Mammary epithelial cell (primary cell): ENCODE data around the gene INPP5D.

ENCODE experiments used
- EZH2 ChIP-seq: IDR thresholded peaks from 2 replicates; pipeline ENCODE4 v1.6.1; 2012; ENCODE audit warnings: low read length, inconsistent platforms, borderline replicate concordance
- TF ChIP-seq, protein P1 (sequence below), 2 donors: IDR thresholded peaks in 1 of 2; conservative IDR thresholded peaks in 1 of 2; 2 replicates each; pipeline ENCODE4 v1.5.1; 2011 to 2012; ENCODE audit warnings: inconsistent platforms in 2 of 2, low read length in 2 of 2, mild to moderate bottlenecking in 2 of 2, control low read depth in 1 of 2, low read depth in 1 of 2; ENCODE audit not compliant: insufficient read depth in 1 of 2; ENCODE audit errors: extremely low read depth in 1 of 2

DNA sequence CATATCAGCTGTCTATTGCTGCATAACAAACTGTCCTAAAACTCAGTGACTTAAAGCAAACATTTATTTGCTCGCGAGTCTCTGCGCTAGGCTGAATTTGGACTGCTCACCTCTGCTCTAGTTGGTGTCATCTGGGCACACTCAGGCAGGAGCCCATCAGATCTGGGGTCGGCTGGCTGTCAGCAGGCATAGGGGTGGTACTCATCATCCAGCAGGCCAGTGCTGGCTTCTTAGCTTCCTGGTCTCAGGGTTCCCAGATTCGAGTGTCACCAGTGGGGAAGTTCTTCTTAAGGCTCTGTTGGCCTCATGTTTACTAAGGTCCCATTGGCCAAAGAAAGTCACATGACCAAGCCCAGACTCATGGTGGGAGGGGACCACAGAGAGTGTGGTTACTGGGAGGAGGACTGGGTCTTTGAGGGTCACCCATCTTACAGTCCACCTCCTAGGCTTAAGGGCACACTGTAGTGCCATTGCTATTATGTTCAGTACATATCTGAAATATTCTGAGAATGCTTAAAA, 119.8 kb downstream of the INPP5D start:
- TF ChIP-seq, protein P1, sequence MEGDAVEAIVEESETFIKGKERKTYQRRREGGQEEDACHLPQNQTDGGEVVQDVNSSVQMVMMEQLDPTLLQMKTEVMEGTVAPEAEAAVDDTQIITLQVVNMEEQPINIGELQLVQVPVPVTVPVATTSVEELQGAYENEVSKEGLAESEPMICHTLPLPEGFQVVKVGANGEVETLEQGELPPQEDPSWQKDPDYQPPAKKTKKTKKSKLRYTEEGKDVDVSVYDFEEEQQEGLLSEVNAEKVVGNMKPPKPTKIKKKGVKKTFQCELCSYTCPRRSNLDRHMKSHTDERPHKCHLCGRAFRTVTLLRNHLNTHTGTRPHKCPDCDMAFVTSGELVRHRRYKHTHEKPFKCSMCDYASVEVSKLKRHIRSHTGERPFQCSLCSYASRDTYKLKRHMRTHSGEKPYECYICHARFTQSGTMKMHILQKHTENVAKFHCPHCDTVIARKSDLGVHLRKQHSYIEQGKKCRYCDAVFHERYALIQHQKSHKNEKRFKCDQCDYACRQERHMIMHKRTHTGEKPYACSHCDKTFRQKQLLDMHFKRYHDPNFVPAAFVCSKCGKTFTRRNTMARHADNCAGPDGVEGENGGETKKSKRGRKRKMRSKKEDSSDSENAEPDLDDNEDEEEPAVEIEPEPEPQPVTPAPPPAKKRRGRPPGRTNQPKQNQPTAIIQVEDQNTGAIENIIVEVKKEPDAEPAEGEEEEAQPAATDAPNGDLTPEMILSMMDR (conservative IDR thresholded peaks at IDR 0.05 in 1 of 2, IDR thresholded peaks at IDR 0.05 in 1 of 2; ENCODE audit: extremely low read depth in 1 of 2, insufficient read depth in 1 of 2, low read depth in 1 of 2, low read length in 2 of 2): no peak
- TF ChIP-seq EZH2: no peak
